ENCODE data around the gene BAD. TPM values are rescaled to one million over a fixed set of nuclear protein-coding genes. Genes with fewer than 3 reads are reported as not detected.

Gene BAD
- total RNA-seq, 6 experiments from 2014 or later, result 22.0 to 53.8 (median 26.0) TPM

DNA sequence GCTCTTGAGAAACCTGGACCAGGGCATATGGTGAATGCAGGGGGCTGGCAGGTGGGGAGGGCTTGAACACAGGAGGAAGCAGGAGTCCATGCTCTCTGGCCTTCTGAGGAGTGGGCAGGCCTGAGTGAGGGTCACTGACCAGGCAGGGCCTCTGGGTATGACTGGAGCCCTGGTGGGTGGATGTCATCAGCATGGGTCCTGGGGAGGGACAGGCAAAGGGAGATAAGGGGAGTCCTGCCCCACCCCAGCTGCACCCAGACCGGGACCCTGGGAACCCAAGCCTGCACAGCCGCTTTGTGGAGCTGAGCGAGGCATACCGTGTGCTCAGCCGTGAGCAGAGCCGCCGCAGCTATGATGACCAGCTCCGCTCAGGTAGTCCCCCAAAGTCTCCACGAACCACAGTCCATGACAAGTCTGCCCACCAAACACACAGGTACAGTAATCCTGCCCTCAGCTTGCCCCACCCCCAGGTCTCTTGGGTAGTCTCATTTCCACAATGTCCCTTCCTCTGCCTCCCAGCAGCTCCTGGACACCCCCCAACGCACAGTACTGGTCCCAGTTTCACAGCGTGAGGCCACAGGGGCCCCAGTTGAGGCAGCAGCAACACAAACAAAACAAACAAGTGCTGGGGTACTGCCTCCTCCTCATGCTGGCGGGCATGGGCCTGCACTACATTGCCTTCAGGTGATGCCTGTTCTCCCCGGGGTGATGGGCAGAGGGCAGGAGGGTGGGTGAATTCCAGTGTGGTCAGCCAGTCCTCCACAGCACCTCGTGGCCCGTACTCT is 52.1 kb downstream of the BAD start:
- H3K27me3 ChIP-seq, result no peaks in the 10 kb centered on the region
- H3K4me3 ChIP-seq, result no peak overlapping the region
- no peaks in the 10 kb centered on the region for H3K9me3 ChIP-seq
- no peak for TF ChIP-seq POLR2A (IDR thresholded peaks at IDR 0.05)
- TF ChIP-seq, protein P1, sequence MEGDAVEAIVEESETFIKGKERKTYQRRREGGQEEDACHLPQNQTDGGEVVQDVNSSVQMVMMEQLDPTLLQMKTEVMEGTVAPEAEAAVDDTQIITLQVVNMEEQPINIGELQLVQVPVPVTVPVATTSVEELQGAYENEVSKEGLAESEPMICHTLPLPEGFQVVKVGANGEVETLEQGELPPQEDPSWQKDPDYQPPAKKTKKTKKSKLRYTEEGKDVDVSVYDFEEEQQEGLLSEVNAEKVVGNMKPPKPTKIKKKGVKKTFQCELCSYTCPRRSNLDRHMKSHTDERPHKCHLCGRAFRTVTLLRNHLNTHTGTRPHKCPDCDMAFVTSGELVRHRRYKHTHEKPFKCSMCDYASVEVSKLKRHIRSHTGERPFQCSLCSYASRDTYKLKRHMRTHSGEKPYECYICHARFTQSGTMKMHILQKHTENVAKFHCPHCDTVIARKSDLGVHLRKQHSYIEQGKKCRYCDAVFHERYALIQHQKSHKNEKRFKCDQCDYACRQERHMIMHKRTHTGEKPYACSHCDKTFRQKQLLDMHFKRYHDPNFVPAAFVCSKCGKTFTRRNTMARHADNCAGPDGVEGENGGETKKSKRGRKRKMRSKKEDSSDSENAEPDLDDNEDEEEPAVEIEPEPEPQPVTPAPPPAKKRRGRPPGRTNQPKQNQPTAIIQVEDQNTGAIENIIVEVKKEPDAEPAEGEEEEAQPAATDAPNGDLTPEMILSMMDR (IDR thresholded peaks at IDR 0.05), result no peak
- DNase-seq (peak in 1 of 3 donors; percentile 56), ATAC-seq (no peak)
- peaks cover 0 to 22% (median 7%) of the 10 kb centered on the region in 4 donors for H3K4me1 ChIP-seq
- H3K36me3 ChIP-seq, result no peaks in the 10 kb centered on the region
- WGBS (ENCODE audit: insufficient coverage, low coverage, low lambda C conversion rate, missing lambda C conversion rate), result 69% methylated on average over 3 of the region's 15 CpGs
- no peak overlapping the region for H3K27ac ChIP-seq
- intact Hi-C loops (cut with DNase I), result no loop called here

DNA sequence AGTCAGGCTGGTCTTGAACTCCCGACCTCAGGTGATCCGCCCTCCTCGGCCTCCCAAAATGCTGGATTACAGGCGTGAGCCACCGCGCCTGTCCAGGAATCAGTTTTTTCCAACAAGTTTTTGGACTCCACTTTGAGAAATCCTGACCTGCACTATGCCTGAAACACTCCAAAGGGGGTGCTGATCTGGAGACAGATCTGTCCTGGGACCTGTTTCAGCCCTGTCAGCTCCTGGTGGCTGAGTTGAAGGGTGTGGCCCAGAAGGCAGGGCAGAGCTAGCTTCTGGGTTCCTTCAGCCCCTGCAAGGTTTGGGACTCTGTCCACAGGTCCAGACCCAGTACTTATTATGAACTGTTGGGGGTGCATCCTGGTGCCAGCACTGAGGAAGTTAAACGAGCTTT is 52.9 kb downstream of the BAD start:
- intact Hi-C loops (cut with DNase I), result no loop called here
- no peak overlapping the region for H3K27ac ChIP-seq
- no peaks in the 10 kb centered on the region for H3K9me3 ChIP-seq
- H3K4me1 ChIP-seq, result peaks cover 0 to 26% (median 13%) of the 10 kb centered on the region in 4 donors
- TF ChIP-seq, protein P1 (IDR thresholded peaks at IDR 0.05), result no peak
- no peak for TF ChIP-seq POLR2A (IDR thresholded peaks at IDR 0.05)
- WGBS (ENCODE audit: insufficient coverage, low coverage, low lambda C conversion rate, missing lambda C conversion rate), result 81% methylated on average over 7 of the region's 7 CpGs
- H3K4me3 ChIP-seq, result no peak overlapping the region
- no peak for ATAC-seq
- H3K27me3 ChIP-seq, result no peaks in the 10 kb centered on the region
- no peaks in the 10 kb centered on the region for H3K36me3 ChIP-seq
- no peak for DNase-seq

DNA sequence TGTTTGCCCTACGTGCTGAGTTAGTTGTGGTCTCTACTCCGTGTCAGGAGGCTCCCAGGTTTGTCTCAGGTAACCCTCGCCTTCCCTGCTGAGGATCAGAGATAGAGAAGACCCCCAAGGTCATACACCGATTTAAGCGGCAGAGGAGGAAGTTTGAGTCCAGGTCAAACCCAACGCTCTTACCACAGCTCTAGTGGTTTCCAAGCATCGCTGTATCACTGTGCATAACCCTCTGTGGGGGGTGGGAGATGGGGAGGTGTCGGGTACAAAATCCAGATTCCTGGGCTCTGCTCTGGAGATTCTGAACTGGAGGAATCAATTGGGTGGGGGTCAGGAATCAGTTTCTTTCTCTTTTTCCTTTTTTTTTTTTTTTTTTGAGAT is 53.5 kb downstream of the BAD start:
- H3K4me1 ChIP-seq, result peaks cover 0 to 27% (median 13%) of the 10 kb centered on the region in 4 donors
- ATAC-seq, result no peak
- no peak for DNase-seq
- intact Hi-C loops (cut with DNase I), result no loop called here
- H3K4me3 ChIP-seq, result peak overlapping the region; percentile 71 to 78 (median 71)
- no peaks in the 10 kb centered on the region for H3K27me3 ChIP-seq
- peak overlapping the region; percentile 65 to 90 (median 74) for H3K27ac ChIP-seq
- no peaks in the 10 kb centered on the region for H3K36me3 ChIP-seq
- 7% methylated on average over 6 of the region's 8 CpGs for WGBS (ENCODE audit: insufficient coverage, low coverage, low lambda C conversion rate, missing lambda C conversion rate)
- no peak for TF ChIP-seq POLR2A (IDR thresholded peaks at IDR 0.05)
- TF ChIP-seq, protein P1 (IDR thresholded peaks at IDR 0.05), result no peak
- H3K9me3 ChIP-seq, result no peaks in the 10 kb centered on the region

DNA sequence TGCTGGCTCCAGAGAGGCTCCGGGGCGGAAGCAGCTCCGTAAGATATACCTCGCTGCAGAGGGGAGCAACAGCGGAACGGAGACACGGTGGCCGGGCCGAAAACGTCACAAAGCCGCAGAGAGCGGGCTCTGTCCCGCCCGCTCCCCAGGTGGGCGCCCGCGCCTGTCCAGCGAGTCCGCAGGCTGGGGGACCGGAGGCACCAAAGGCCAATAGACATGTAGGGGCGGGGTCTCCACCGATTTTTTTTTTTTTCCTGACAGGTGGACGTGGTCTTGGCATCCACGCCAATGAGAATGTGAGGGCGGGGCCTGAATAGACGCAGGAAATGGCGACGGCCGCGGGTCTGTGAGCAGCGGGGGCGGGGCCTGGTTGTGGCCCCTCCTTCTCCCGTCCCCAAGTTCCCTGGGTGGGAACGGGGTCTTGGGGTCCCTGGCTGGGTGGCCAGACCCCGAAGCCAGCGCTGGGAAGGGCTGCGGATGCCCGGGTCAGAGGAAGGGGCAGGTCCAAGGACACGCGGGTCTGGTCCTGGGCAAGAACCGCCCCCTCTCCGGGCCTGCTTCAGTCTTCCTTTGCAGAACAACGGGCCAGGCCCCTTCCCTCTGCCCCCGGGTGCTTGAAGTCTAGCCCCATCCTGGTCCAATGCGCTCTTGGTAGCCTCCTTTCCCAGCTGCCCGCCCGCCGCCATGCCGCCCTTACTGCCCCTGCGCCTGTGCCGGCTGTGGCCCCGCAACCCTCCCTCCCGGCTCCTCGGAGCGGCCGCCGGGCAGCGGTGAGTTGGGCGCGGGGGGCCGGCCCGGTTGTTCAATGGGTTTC is 54.1 kb downstream of the BAD start, which contains the start of gene DNAJC4:
TSS of gene DNAJC4 (plus strand) at position 378 of the 814 bp plus-strand sequence. CDS start at position 685, 307 bp downstream.
- no peaks in the 10 kb centered on the region for H3K36me3 ChIP-seq
- WGBS (ENCODE audit: insufficient coverage, low coverage, low lambda C conversion rate, missing lambda C conversion rate), result 0% methylated on average over 26 of the region's 62 CpGs
- DNase-seq (peak; percentile 94 to 96 (median 95)), ATAC-seq (peak; percentile 68 to 75 (median 74))
- peaks cover under 1 to 28% (median 13%) of the 10 kb centered on the region in 4 donors for H3K4me1 ChIP-seq
- peak within 1 kb of the TSS; percentile 65 to 90 (median 74) for H3K27ac ChIP-seq
- H3K4me3 ChIP-seq, result peak within 1 kb of the TSS; percentile 71 to 78 (median 71)
- no peaks in the 10 kb centered on the region for H3K27me3 ChIP-seq
- H3K9me3 ChIP-seq, result no peaks in the 10 kb centered on the region
- intact Hi-C loops (cut with DNase I), result no loop called here
- TF ChIP-seq, protein P1 (IDR thresholded peaks at IDR 0.05), result no peak
- TF ChIP-seq POLR2A (IDR thresholded peaks at IDR 0.05), result peak; percentile 44

Data from right lobe of liver (tissue), 6 donors.